Ectodermal cell (in vitro differentiated cells): ENCODE results near the gene ST6GAL1.

Experiments used
- H3K27ac ChIP-seq: 2 replicates; pipeline ENCODE4 v1.7.0; 2013; ENCODE audit warnings: mild to moderate bottlenecking, low read depth, low read length; ENCODE audit not compliant: insufficient read depth, poor library complexity, severe bottlenecking
- H3K27me3 ChIP-seq: 2 replicates; pipeline ENCODE4 v1.7.0; 2013; ENCODE audit warnings: mild to moderate bottlenecking, low read length; ENCODE audit not compliant: insufficient read depth, control insufficient read depth, poor library complexity, severe bottlenecking
- H3K36me3 ChIP-seq: one replicate; pipeline ENCODE4 v1.7.0; 2013; ENCODE audit warnings: low read length; ENCODE audit not compliant: control insufficient read depth, insufficient read depth
- H3K4me1 ChIP-seq: one replicate; pipeline ENCODE4 v1.7.0; 2013; ENCODE audit warnings: low read length; ENCODE audit not compliant: control insufficient read depth, insufficient read depth
- H3K4me3 ChIP-seq: 2 replicates; pipeline ENCODE4 v1.7.0; 2013; ENCODE audit warnings: low read depth, low read length, control low read depth; ENCODE audit not compliant: insufficient read depth
- H3K9me3 ChIP-seq: 2 replicates; pipeline ENCODE4 v1.7.0; 2013; ENCODE audit warnings: mild to moderate bottlenecking, low read length, moderate library complexity; ENCODE audit not compliant: control insufficient read depth
- WGBS, 2 experiments: methylation state at CpG; one replicate each; pipeline ENCODE4 v1.1.7; 2013; ENCODE audit warnings: missing lambda C conversion rate in 2 of 2; 5-methylcytosine and 5-hydroxymethylcytosine counted together

Gene ST6GAL1

GRCh38 chr3:187104933-187105332 is 174.6 kb downstream of the ST6GAL1 start:
- no peaks in the 10 kb centered on the region for H3K4me1 ChIP-seq
- H3K36me3 ChIP-seq: no peaks in the 10 kb centered on the region
- H3K9me3 ChIP-seq: no peaks in the 10 kb centered on the region
- whole genome bisulfite sequencing, 2 experiments: 88 to 91% methylated on average over 7 of the region's 7 CpGs
- no peak overlapping the region for H3K4me3 ChIP-seq
- H3K27ac ChIP-seq: no peak overlapping the region
- no peaks in the 10 kb centered on the region for H3K27me3 ChIP-seq

- Histone ChIP-seq H3K4me3 (no peak overlapping the region), H3K9me3 (no peaks in the 10 kb centered on the region), H3K27ac (no peak overlapping the region), H3K27me3 (no peaks in the 10 kb centered on the region), H3K36me3 (no peaks in the 10 kb centered on the region), H3K4me1 (no peaks in the 10 kb centered on the region)
- 92 to 93% methylated on average over 3 of the region's 3 CpGs for WGBS, 2 experiments
Measured at GRCh38 chr3:187105700-187106099, 175.4 kb downstream of the ST6GAL1 start.

- 89 to 91% methylated on average over 3 of the region's 3 CpGs for WGBS, 2 experiments
- H3K4me1 ChIP-seq: no peaks in the 10 kb centered on the region
- H3K4me3 ChIP-seq: no peak overlapping the region
- no peaks in the 10 kb centered on the region for H3K9me3 ChIP-seq
- no peaks in the 10 kb centered on the region for H3K27me3 ChIP-seq
- H3K27ac ChIP-seq: no peak overlapping the region
- no peaks in the 10 kb centered on the region for H3K36me3 ChIP-seq
Measured at GRCh38 chr3:187107989-187108388, 177.7 kb downstream of the ST6GAL1 start.

GRCh38 chr3:187110156-187110555 is 179.8 kb downstream of the ST6GAL1 start:
- Histone ChIP-seq H3K9me3 (no peaks in the 10 kb centered on the region), H3K36me3 (no peaks in the 10 kb centered on the region), H3K4me1 (no peaks in the 10 kb centered on the region), H3K27ac (no peak overlapping the region), H3K27me3 (no peaks in the 10 kb centered on the region), H3K4me3 (no peak overlapping the region)
- 82 to 91% methylated on average over 1 of the region's 1 CpG for WGBS, 2 experiments

GRCh38 chr3:187112934-187113793 is 182.8 kb downstream of the ST6GAL1 start:
- no peak overlapping the region for H3K4me3 ChIP-seq
- H3K36me3 ChIP-seq: no peaks in the 10 kb centered on the region
- no peaks in the 10 kb centered on the region for H3K27me3 ChIP-seq
- H3K27ac ChIP-seq: no peak overlapping the region
- WGBS, 2 experiments: 42 to 44% methylated on average over 2 of the region's 2 CpGs
- H3K4me1 ChIP-seq: no peaks in the 10 kb centered on the region
- H3K9me3 ChIP-seq: no peaks in the 10 kb centered on the region

GRCh38 chr3:187114511-187114910 is 184.2 kb downstream of the ST6GAL1 start:
- no peaks in the 10 kb centered on the region for H3K9me3 ChIP-seq
- no peak overlapping the region for H3K4me3 ChIP-seq
- H3K27ac ChIP-seq: no peak overlapping the region
- WGBS, 2 experiments: 96 to 98% methylated on average over 2 of the region's 2 CpGs
- no peaks in the 10 kb centered on the region for H3K4me1 ChIP-seq
- no peaks in the 10 kb centered on the region for H3K27me3 ChIP-seq
- H3K36me3 ChIP-seq: no peaks in the 10 kb centered on the region

- WGBS, 2 experiments: 87 to 89% methylated on average over 2 of the region's 2 CpGs
- Histone ChIP-seq H3K27me3 (no peaks in the 10 kb centered on the region), H3K9me3 (no peaks in the 10 kb centered on the region), H3K36me3 (no peaks in the 10 kb centered on the region), H3K4me1 (no peaks in the 10 kb centered on the region), H3K27ac (no peak overlapping the region), H3K4me3 (no peak overlapping the region)
Measured at GRCh38 chr3:187120326-187120725, 190.0 kb downstream of the ST6GAL1 start.

GRCh38 chr3:187122261-187122660 is 191.9 kb downstream of the ST6GAL1 start:
- Histone ChIP-seq H3K27ac (no peak overlapping the region), H3K36me3 (no peaks in the 10 kb centered on the region), H3K9me3 (no peaks in the 10 kb centered on the region), H3K4me3 (no peak overlapping the region), H3K27me3 (no peaks in the 10 kb centered on the region), H3K4me1 (no peaks in the 10 kb centered on the region)
- 58 to 63% methylated on average over 1 of the region's 1 CpG for WGBS, 2 experiments

GRCh38 chr3:187125319-187126031 is 195.1 kb downstream of the ST6GAL1 start:
- Histone ChIP-seq H3K4me1 (no peaks in the 10 kb centered on the region), H3K4me3 (no peak overlapping the region), H3K27me3 (no peaks in the 10 kb centered on the region), H3K27ac (no peak overlapping the region), H3K9me3 (no peaks in the 10 kb centered on the region), H3K36me3 (no peaks in the 10 kb centered on the region)
- 88 to 94% methylated on average over 5 to 6 of the region's 6 CpGs for WGBS, 2 experiments
